ENCODE data around the gene RAB17. TPM values are rescaled to one million over a fixed set of nuclear protein-coding genes. Genes with fewer than 3 reads are reported as not detected.

The RAB17 gene
- total RNA-seq, 3 donors from 2014 or later (not counting 1 experiment from before 2014, with no cell fraction given) = not detected

DNA sequence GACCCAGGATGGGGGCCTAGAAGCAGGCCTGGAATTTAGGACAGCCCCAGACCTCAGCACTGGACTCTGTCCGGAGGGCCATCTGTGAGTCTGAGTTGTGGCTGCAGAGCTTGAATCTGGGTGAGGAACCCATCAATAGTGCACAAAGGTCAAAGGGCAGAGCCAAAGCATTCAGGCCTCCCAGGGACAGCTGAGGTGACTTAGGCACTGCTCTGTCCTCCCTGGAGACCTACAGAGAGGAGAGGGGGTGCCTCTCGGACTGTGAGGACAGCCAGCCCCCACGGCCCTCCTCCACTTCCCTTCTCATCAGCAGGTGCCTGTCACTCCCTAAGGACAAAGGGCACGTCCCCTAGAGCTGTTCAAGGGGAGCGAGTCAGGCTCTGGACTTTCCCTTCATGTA is 49.3 kb downstream of the RAB17 start:
- H3K36me3 Mint-ChIP-seq = no peaks in the 10 kb centered on the region
- no peak for DNase-seq
- H3K27ac Mint-ChIP-seq = no peak overlapping the region
- Histone ChIP-seq H3K27me3 (ENCODE audit: control insufficient read depth, insufficient read depth, low read length) (no peaks in the 10 kb centered on the region), H3K9me3 (ENCODE audit: control insufficient read depth, insufficient read depth, low read length) (no peaks in the 10 kb centered on the region), H3K27ac (ENCODE audit: low read length) (no peak overlapping the region), H3K36me3 (ENCODE audit: control insufficient read depth, insufficient read depth, low read length) (no peaks in the 10 kb centered on the region), H3K4me3 (ENCODE audit: low read length) (no peak overlapping the region), H3K4me1 (ENCODE audit: control insufficient read depth, insufficient read depth, low read length) (no peaks in the 10 kb centered on the region)
- intact Hi-C loops (cut with micrococcal nuclease) = no loop called here
- no peak for ATAC-seq
- H3K4me3 Mint-ChIP-seq = no peak overlapping the region
- TF ChIP-seq, protein P1, sequence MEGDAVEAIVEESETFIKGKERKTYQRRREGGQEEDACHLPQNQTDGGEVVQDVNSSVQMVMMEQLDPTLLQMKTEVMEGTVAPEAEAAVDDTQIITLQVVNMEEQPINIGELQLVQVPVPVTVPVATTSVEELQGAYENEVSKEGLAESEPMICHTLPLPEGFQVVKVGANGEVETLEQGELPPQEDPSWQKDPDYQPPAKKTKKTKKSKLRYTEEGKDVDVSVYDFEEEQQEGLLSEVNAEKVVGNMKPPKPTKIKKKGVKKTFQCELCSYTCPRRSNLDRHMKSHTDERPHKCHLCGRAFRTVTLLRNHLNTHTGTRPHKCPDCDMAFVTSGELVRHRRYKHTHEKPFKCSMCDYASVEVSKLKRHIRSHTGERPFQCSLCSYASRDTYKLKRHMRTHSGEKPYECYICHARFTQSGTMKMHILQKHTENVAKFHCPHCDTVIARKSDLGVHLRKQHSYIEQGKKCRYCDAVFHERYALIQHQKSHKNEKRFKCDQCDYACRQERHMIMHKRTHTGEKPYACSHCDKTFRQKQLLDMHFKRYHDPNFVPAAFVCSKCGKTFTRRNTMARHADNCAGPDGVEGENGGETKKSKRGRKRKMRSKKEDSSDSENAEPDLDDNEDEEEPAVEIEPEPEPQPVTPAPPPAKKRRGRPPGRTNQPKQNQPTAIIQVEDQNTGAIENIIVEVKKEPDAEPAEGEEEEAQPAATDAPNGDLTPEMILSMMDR (IDR thresholded peaks at IDR 0.05) = no peak
- H3K9me3 Mint-ChIP-seq = no peaks in the 10 kb centered on the region
- peaks cover 0 to 4% of the 10 kb centered on the region in 2 donors for H3K27me3 Mint-ChIP-seq (ENCODE audit: low read depth in 2 of 2)
- WGBS (ENCODE audit: insufficient coverage) = 74% methylated on average over 5 of the region's 5 CpGs
- H3K4me1 Mint-ChIP-seq = no peaks in the 10 kb centered on the region

DNA sequence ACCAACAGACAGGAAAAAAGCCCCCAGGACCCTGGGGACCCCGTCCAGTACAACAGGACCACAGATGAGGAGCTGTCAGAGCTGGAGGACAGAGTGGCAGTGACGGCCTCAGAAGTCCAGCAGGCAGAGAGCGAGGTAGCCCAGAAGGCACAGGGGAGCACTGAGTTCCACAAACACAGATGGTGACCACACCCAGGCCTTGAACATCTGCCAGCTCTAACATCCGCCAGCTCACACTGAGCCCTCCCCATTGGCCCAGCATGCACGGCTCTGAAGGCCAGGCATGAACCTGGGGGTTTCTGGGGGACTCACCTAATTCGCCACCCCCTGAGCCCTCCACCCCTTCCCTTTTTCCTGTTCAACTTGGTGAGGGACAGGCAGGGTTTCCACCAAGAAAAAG is 49.7 kb downstream of the RAB17 start:
- no peaks in the 10 kb centered on the region for H3K9me3 Mint-ChIP-seq
- no peaks in the 10 kb centered on the region for H3K36me3 ChIP-seq (ENCODE audit: control insufficient read depth, insufficient read depth, low read length)
- H3K4me3 Mint-ChIP-seq = no peak overlapping the region
- DNase-seq = no peak
- no peaks in the 10 kb centered on the region for H3K9me3 ChIP-seq (ENCODE audit: control insufficient read depth, insufficient read depth, low read length)
- H3K27ac Mint-ChIP-seq = no peak overlapping the region
- no peaks in the 10 kb centered on the region for H3K4me1 ChIP-seq (ENCODE audit: control insufficient read depth, insufficient read depth, low read length)
- intact Hi-C loops (cut with micrococcal nuclease) = no loop called here
- no peak for ATAC-seq
- H3K36me3 Mint-ChIP-seq = no peaks in the 10 kb centered on the region
- TF ChIP-seq, protein P1 (IDR thresholded peaks at IDR 0.05) = no peak
- H3K27me3 ChIP-seq (ENCODE audit: control insufficient read depth, insufficient read depth, low read length) = no peaks in the 10 kb centered on the region
- H3K27me3 Mint-ChIP-seq (ENCODE audit: low read depth in 2 of 2) = peaks cover 0 to 4% of the 10 kb centered on the region in 2 donors
- H3K4me3 ChIP-seq (ENCODE audit: low read length) = no peak overlapping the region
- 58% methylated on average over 6 of the region's 6 CpGs for WGBS (ENCODE audit: insufficient coverage)
- no peaks in the 10 kb centered on the region for H3K4me1 Mint-ChIP-seq
- H3K27ac ChIP-seq (ENCODE audit: low read length) = no peak overlapping the region

DNA sequence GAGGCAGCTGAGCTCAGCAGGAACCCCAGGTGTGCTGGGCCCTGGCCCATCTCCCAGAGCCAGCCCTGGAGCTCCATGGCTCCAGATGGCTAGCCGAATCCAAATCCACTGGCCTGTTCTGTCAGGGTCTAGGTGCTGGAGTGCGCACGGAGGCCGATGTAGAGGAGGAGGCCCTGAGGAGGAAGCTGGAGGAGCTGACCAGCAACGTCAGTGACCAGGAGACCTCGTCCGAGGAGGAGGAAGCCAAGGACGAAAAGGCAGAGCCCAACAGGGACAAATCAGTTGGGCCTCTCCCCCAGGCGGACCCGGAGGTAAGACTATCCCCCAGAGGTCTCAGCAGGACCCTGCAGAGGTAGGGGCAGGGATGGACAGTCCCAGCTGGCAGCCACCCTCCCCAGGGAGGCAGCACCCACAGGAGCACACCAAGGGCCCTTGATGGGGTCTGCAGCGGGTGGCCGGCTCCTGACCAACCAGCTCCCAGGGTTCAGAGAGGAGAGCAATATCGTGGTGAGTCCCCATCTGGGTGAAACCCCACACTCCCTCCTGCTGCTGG is 50.2 kb downstream of the RAB17 start:
- 88% methylated on average over 13 of the region's 13 CpGs for WGBS (ENCODE audit: insufficient coverage)
- H3K36me3 Mint-ChIP-seq = no peaks in the 10 kb centered on the region

More for the DNA sequence above, 50.2 kb downstream of the RAB17 start:
- no peaks in the 10 kb centered on the region for H3K4me1 Mint-ChIP-seq
- H3K4me1 ChIP-seq (ENCODE audit: control insufficient read depth, insufficient read depth, low read length) = no peaks in the 10 kb centered on the region
- no peaks in the 10 kb centered on the region for H3K36me3 ChIP-seq (ENCODE audit: control insufficient read depth, insufficient read depth, low read length)
- DNase-seq (no peak), ATAC-seq (no peak)
- TF ChIP-seq, protein P1 (IDR thresholded peaks at IDR 0.05) = no peak
- H3K27ac ChIP-seq (ENCODE audit: low read length) = no peak overlapping the region
- no peak overlapping the region for H3K4me3 ChIP-seq (ENCODE audit: low read length)
- no peaks in the 10 kb centered on the region for H3K9me3 Mint-ChIP-seq
- peaks cover 0 to 4% of the 10 kb centered on the region in 2 donors for H3K27me3 Mint-ChIP-seq (ENCODE audit: low read depth in 2 of 2)
- H3K4me3 Mint-ChIP-seq = no peak overlapping the region
- intact Hi-C loops (cut with micrococcal nuclease) = no loop called here
- H3K27ac Mint-ChIP-seq = no peak overlapping the region
- H3K9me3 ChIP-seq (ENCODE audit: control insufficient read depth, insufficient read depth, low read length) = no peaks in the 10 kb centered on the region
- H3K27me3 ChIP-seq (ENCODE audit: control insufficient read depth, insufficient read depth, low read length) = no peaks in the 10 kb centered on the region

Measured in natural killer cell (primary cell).